AG04450 (cell line): Measurements from ENCODE around the gene TMPRSS11B. TPM values are rescaled to one million over a fixed set of nuclear protein-coding genes. Genes with fewer than 3 reads are reported as not detected.

Source experiments
- CTCF ChIA-PET: fragments of 300-600, 350-600 bp; formaldehyde crosslinking; extraction: SDS; loops from one replicate; lab custom pipeline; 2022; ENCODE audit warnings: antibody characterized with exemption, inconsistent platforms; lab: Charles Lee
- POLR2A ChIA-PET: fragments of 350-600 bp; formaldehyde crosslinking; extraction: SDS; loops from one replicate; lab custom pipeline; 2021; ENCODE audit warnings: antibody characterized with exemption, inconsistent platforms; lab: Yijun Ruan, JAX
- DNase-seq: peaks from one replicate; pipeline ENCODE4 v3.0.0-alpha.2; 2011; ENCODE audit warnings: low read depth, low spot score
- H3K27ac ChIP-seq: one replicate; pipeline ENCODE4 v1.5.1; 2012; ENCODE audit warnings: low read depth, low read length, control low read depth
- H3K27me3 ChIP-seq: one replicate; pipeline ENCODE4 v1.6.0; 2012; ENCODE audit warnings: low read length; ENCODE audit not compliant: control insufficient read depth, insufficient read depth
- H3K4me3 ChIP-seq: 2 replicates; pipeline ENCODE4 v1.5.1; 2011; ENCODE audit warnings: mild to moderate bottlenecking, low read depth, low read length, control low read depth
- H3K9me3 ChIP-seq: 2 replicates; pipeline ENCODE4 v1.5.1; 2012; ENCODE audit warnings: low read length; ENCODE audit not compliant: control insufficient read depth, insufficient read depth
- polyA minus RNA-seq: library from RNA; depleted of rRNA, polyadenylated mRNA; stranded (reverse); fragments of >200 nt; gene quantifications from 2 replicates; pipeline ENCODE4 v1.2.3, GENCODE V29; 2011; rRNA and poly(A)+ RNA removed
- polyA plus RNA-seq: library from polyadenylated mRNA; depleted of rRNA; stranded (reverse); fragments of >200 nt; gene quantifications from 2 replicates; pipeline ENCODE4 v1.2.3, GENCODE V29; 2011; rRNA removed
- TF ChIP-seq, protein P1 (sequence below): IDR thresholded peaks from 2 replicates; pipeline ENCODE4 v1.5.1; 2011; ENCODE audit warnings: low read depth, low read length, control low read depth, inconsistent platforms

Gene TMPRSS11B
- polyA plus RNA-seq (not detected in 2 replicates), polyA minus RNA-seq (not detected in 2 replicates)

GRCh38 chr4:68245594-68245993 is at the start of gene TMPRSS11B:
TSS of gene TMPRSS11B (minus strand) at chr4:68245694. CDS start at chr4:68245558, 136 bp downstream.
- Histone ChIP-seq H3K9me3 (no peaks in the 10 kb centered on the region), H3K4me3 (no peak within 1 kb of the TSS), H3K27me3 (no peaks in the 10 kb centered on the region), H3K27ac (no peak within 1 kb of the TSS)
- TF ChIP-seq, protein P1, sequence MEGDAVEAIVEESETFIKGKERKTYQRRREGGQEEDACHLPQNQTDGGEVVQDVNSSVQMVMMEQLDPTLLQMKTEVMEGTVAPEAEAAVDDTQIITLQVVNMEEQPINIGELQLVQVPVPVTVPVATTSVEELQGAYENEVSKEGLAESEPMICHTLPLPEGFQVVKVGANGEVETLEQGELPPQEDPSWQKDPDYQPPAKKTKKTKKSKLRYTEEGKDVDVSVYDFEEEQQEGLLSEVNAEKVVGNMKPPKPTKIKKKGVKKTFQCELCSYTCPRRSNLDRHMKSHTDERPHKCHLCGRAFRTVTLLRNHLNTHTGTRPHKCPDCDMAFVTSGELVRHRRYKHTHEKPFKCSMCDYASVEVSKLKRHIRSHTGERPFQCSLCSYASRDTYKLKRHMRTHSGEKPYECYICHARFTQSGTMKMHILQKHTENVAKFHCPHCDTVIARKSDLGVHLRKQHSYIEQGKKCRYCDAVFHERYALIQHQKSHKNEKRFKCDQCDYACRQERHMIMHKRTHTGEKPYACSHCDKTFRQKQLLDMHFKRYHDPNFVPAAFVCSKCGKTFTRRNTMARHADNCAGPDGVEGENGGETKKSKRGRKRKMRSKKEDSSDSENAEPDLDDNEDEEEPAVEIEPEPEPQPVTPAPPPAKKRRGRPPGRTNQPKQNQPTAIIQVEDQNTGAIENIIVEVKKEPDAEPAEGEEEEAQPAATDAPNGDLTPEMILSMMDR: no peak
- ChIA-PET POLR2A (no interaction called here), CTCF (no interaction called here)
- no peak for DNase-seq

GRCh38 chr4:68291256-68291655 is 45.8 kb upstream of the TMPRSS11B start:
- no peaks in the 10 kb centered on the region for H3K9me3 ChIP-seq
- H3K4me3 ChIP-seq: no peak overlapping the region
- TF ChIP-seq, protein P1: no peak
- no peak for DNase-seq
- H3K27ac ChIP-seq: no peak overlapping the region
- CTCF ChIA-PET: no interaction called here
- no peaks in the 10 kb centered on the region for H3K27me3 ChIP-seq
- POLR2A ChIA-PET: no interaction called here

DNA sequence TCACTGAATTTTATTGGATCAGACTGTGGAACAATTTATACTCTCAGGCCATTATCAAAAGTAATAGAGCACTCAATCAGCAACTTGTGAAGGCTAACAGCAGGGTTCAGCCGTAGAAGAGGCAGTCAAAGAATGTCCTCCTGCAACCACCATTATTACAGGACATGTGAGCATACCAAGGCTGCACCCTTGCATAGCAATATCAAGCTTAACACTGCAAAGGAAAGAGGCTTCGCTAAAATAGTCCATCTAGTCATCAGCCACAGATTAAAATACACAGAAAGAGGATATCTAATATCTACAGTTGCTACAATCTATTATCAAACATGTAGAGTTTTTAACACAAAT is 42.9 kb upstream of the TMPRSS11B start:
- ChIA-PET POLR2A (no interaction called here), CTCF (no interaction called here)
- H3K4me3 ChIP-seq: no peak overlapping the region
- H3K27me3 ChIP-seq: no peaks in the 10 kb centered on the region
- no peaks in the 10 kb centered on the region for H3K9me3 ChIP-seq
- DNase-seq: no peak
- TF ChIP-seq, protein P1: no peak
- no peak overlapping the region for H3K27ac ChIP-seq

GRCh38 chr4:68287704-68288392 is 42.4 kb upstream of the TMPRSS11B start:
- Histone ChIP-seq H3K27ac (no peak overlapping the region), H3K9me3 (no peaks in the 10 kb centered on the region), H3K27me3 (no peaks in the 10 kb centered on the region), H3K4me3 (no peak overlapping the region)
- CTCF ChIA-PET: interaction anchor here (0.7 kb wide), 1 partner anchor 16 kb away, joined by 3 read pairs; no protein-coding TSS in a partner anchor
- POLR2A ChIA-PET: no interaction called here
- no peak for DNase-seq
- TF ChIP-seq, protein P1: no peak

GRCh38 chr4:68283714-68284113 is 38.2 kb upstream of the TMPRSS11B start:
- TF ChIP-seq, protein P1: no peak
- POLR2A ChIA-PET: no interaction called here
- Histone ChIP-seq H3K9me3 (no peaks in the 10 kb centered on the region), H3K4me3 (no peak overlapping the region), H3K27ac (no peak overlapping the region), H3K27me3 (no peaks in the 10 kb centered on the region)
- no peak for DNase-seq
- CTCF ChIA-PET: no interaction called here
